Transverse colon (tissue), 4 donors: Measurements from ENCODE around the gene RPA1.

ENCODE experiments used
- CTCF ChIP-seq, 5 experiments: fragments of 200-600 bp in 3 of 5; fragments of 450-650 bp in 2 of 5; sonication (generic) in 3 of 5; IDR thresholded peaks; 1 replicate in 2 of 5; 2 replicates in 3 of 5; pipeline ENCODE4 v1.5.1; 2016 to 2017; ENCODE audit warnings: antibody characterized with exemption in 5 of 5, inconsistent platforms in 3 of 5, mild to moderate bottlenecking in 2 of 5, moderate library complexity in 1 of 5
- EP300 ChIP-seq: sonication (generic); formaldehyde crosslinking; IDR thresholded peaks from one replicate; pipeline ENCODE4 v1.6.1; 2017; ENCODE audit warnings: antibody characterized with exemption, low read depth
- POLR2A ChIP-seq: fragments of 450-650 bp; IDR thresholded peaks from one replicate; pipeline ENCODE4 v1.6.1; 2016; ENCODE audit warnings: antibody characterized with exemption, mild to moderate bottlenecking, moderate library complexity
- POLR2AphosphoS5 ChIP-seq, 3 donors: sonication (generic); formaldehyde crosslinking; IDR thresholded peaks; one replicate each; pipeline ENCODE4 v1.6.1; 2016; ENCODE audit warnings: antibody characterized with exemption in 3 of 3

- no peak for TF ChIP-seq POLR2A
- no peak for TF ChIP-seq CTCF (IDR thresholded peaks at IDR 0.05)
- TF ChIP-seq EP300, result no peak
- no peak for TF ChIP-seq POLR2AphosphoS5 (IDR thresholded peaks at IDR 0.05)
These were observed 31.2 kb downstream of the RPA1 start for GRCh38 chr17:1860978-1861377.
